ENCODE measurements around the gene NTN5. TPM values are rescaled to one million over a fixed set of nuclear protein-coding genes. Genes with fewer than 3 reads are reported as not detected.

NTN5 gene
- total and polyA plus RNA-seq, 8 donors = 0.12 to 1.8 (median 0.25) TPM; not detected in 1

GRCh38 chr19:48628486-48629296 is 44.1 kb downstream of the NTN5 start:
- Histone ChIP-seq H3K36me3 (peaks cover 0 to 11% (median 0%) of the 10 kb centered on the region in 3 donors), H3K4me1 (peaks cover 5 to 9% (median 8%) of the 10 kb centered on the region in 3 donors), H3K27me3 (no peaks in the 10 kb centered on the region), H3K9me3 (no peaks in the 10 kb centered on the region), H3K4me3 (no peak overlapping the region), H3K27ac (no peak overlapping the region)
- FAIRE-seq = no peak
- WGBS, 2 donors = 84% methylated on average over 34 of the region's 34 CpGs
- ATAC-seq = no peak
- DNase-seq = peak in 4 of 6 donors; percentile 19 to 85 (median 57)
- intact Hi-C loops (cut with DNase I) = no loop called here
- TF ChIP-seq CTCF (IDR thresholded peaks at IDR 0.05) = no peak

GRCh38 chr19:48627865-48628314 is 44.9 kb downstream of the NTN5 start:
- Histone ChIP-seq H3K36me3 (peaks cover 0 to 11% (median 0%) of the 10 kb centered on the region in 3 donors), H3K27ac (no peak overlapping the region), H3K9me3 (no peaks in the 10 kb centered on the region), H3K4me1 (peaks cover 0 to 9% (median 1%) of the 10 kb centered on the region in 3 donors), H3K27me3 (no peaks in the 10 kb centered on the region), H3K4me3 (no peak overlapping the region)
- no peak for TF ChIP-seq CTCF (IDR thresholded peaks at IDR 0.05)
- FAIRE-seq (no peak), ATAC-seq (no peak), DNase-seq (peak in 1 of 6 donors; percentile 58)
- 85 to 91% methylated on average over 17 of the region's 17 CpGs for WGBS, 2 donors
- intact Hi-C loops (cut with DNase I) = no loop called here

GRCh38 chr19:48627201-48627864 is 45.5 kb downstream of the NTN5 start:
- H3K9me3 ChIP-seq = no peaks in the 10 kb centered on the region
- no peak for TF ChIP-seq CTCF (IDR thresholded peaks at IDR 0.05)
- 75 to 76% methylated on average over 6 of the region's 6 CpGs for WGBS, 2 donors
- no peak overlapping the region for H3K4me3 ChIP-seq
- ATAC-seq (no peak), FAIRE-seq (no peak), DNase-seq (peak in 1 of 6 donors; percentile 72)
- H3K27me3 ChIP-seq = no peaks in the 10 kb centered on the region
- H3K36me3 ChIP-seq = peaks cover 0 to 11% (median 0%) of the 10 kb centered on the region in 3 donors
- peaks cover 0 to 9% (median 0%) of the 10 kb centered on the region in 3 donors for H3K4me1 ChIP-seq
- H3K27ac ChIP-seq = no peak overlapping the region
- intact Hi-C loops (cut with DNase I) = no loop called here

GRCh38 chr19:48625891-48626327 is 46.9 kb downstream of the NTN5 start:
- no peak for FAIRE-seq

More at GRCh38 chr19:48625891-48626327, 46.9 kb downstream of the NTN5 start:
- no peak overlapping the region for H3K27ac ChIP-seq
- H3K9me3 ChIP-seq = no peaks in the 10 kb centered on the region
- H3K36me3 ChIP-seq = peaks cover 0 to 6% (median 0%) of the 10 kb centered on the region in 3 donors
- H3K27me3 ChIP-seq = no peaks in the 10 kb centered on the region
- H3K4me1 ChIP-seq = peaks cover 0 to 9% (median 0%) of the 10 kb centered on the region in 3 donors
- DNase-seq = peak in 4 of 6 donors; percentile 13 to 81 (median 66)
- TF ChIP-seq CTCF (IDR thresholded peaks at IDR 0.05) = no peak
- H3K4me3 ChIP-seq = no peak overlapping the region
- intact Hi-C loops (cut with DNase I) = no loop called here
- ATAC-seq = no peak
- 90 to 91% methylated on average over 30 of the region's 30 CpGs for WGBS, 2 donors
